ENCODE measurements around the gene CHSY1.

CHSY1 gene

DNA sequence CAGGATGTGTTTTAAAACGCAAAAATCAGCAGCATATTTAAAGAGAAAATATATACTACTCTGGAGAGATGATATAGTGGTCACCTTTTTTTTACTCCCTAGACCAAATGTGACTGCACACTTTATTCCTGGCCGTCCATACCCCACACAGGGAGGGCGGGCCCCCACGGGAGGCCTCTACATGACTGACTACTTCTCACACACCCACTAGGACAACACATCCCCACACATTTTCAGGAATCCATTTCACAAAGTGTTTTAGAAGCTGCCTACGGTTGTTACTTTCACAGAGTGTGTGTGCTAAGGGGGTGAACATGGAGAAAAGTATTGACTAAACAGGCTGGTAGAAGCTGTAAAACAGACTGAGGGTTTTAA is 67.9 kb downstream of the CHSY1 start:
- TF ChIP-seq, protein P1, sequence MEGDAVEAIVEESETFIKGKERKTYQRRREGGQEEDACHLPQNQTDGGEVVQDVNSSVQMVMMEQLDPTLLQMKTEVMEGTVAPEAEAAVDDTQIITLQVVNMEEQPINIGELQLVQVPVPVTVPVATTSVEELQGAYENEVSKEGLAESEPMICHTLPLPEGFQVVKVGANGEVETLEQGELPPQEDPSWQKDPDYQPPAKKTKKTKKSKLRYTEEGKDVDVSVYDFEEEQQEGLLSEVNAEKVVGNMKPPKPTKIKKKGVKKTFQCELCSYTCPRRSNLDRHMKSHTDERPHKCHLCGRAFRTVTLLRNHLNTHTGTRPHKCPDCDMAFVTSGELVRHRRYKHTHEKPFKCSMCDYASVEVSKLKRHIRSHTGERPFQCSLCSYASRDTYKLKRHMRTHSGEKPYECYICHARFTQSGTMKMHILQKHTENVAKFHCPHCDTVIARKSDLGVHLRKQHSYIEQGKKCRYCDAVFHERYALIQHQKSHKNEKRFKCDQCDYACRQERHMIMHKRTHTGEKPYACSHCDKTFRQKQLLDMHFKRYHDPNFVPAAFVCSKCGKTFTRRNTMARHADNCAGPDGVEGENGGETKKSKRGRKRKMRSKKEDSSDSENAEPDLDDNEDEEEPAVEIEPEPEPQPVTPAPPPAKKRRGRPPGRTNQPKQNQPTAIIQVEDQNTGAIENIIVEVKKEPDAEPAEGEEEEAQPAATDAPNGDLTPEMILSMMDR (IDR thresholded peaks at IDR 0.05; ENCODE audit: control insufficient read depth, extremely low read depth, insufficient read depth) = no peak
- no peak for DNase-seq (ENCODE audit: low read depth)
- H3K4me3 ChIP-seq (ENCODE audit: low read depth, low read length) = no peak overlapping the region

DNA sequence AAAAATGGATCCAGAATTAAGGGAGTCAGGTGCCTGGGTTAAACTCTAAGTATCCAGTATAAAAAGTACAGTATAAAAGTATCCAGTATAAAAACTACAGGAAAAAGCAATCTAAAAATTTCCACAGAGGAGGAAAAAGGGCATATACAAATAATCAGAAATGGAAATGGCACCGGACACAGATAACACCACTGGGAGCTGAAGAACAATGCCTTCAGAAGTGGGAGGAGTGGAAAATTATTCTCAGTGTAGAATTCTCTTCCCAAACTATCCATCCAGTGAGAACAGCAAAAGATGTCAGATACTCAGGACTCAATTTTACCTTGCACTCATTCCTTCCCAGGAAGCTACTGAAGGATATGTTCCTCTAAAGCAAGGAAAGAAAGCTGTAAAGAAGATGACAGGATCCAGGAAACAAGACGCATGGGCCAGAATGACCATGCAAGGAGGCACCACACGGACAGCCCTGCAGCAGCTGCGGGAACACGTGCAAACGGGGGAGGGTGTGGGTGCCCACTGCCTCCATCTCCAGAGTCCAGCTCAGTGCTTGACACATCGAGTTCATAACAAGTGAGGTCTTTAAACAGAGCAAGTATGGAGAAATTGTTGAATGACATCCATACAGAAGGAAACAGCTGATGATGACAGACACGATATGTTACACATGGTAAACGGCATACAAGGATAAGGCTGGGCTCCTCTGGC is 68.5 kb downstream of the CHSY1 start:
- H3K4me3 ChIP-seq (ENCODE audit: low read depth, low read length) = no peak overlapping the region
- TF ChIP-seq, protein P1 (IDR thresholded peaks at IDR 0.05; ENCODE audit: control insufficient read depth, extremely low read depth, insufficient read depth) = no peak
- no peak for DNase-seq (ENCODE audit: low read depth)

- TF ChIP-seq, protein P1 (IDR thresholded peaks at IDR 0.05; ENCODE audit: control insufficient read depth, extremely low read depth, insufficient read depth) = no peak
- DNase-seq (ENCODE audit: low read depth) = no peak
- no peak overlapping the region for H3K4me3 ChIP-seq (ENCODE audit: low read depth, low read length)
These were observed 69.6 kb downstream of the CHSY1 start for GRCh38 chr15:101182215-101182614.

DNA sequence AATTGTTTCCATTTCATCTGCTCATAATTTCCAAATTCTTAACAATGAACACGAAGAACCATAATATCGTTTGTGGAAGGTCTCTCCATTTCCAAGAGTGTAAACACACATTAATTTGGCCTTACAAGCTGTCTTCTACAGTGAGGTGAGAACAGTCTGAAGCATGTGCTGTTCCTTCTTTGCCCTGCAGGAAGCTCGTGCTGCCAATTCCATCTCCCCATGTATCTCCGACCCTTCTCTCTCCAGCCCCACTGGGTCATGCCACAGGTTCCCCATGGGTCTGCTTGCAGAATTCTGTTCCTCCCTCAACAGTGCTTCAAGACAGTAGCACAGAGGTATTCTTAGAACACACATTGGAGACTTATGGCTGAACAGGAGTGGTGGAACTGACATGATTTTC is 70.5 kb downstream of the CHSY1 start:
- no peak overlapping the region for H3K4me3 ChIP-seq (ENCODE audit: low read depth, low read length)
- no peak for DNase-seq (ENCODE audit: low read depth)
- TF ChIP-seq, protein P1 (IDR thresholded peaks at IDR 0.05; ENCODE audit: control insufficient read depth, extremely low read depth, insufficient read depth) = no peak

GRCh38 chr15:101180620-101181307 is 71.1 kb downstream of the CHSY1 start:
- no peak for DNase-seq (ENCODE audit: low read depth)
- no peak overlapping the region for H3K4me3 ChIP-seq (ENCODE audit: low read depth, low read length)
- TF ChIP-seq, protein P1 (IDR thresholded peaks at IDR 0.05; ENCODE audit: control insufficient read depth, extremely low read depth, insufficient read depth) = no peak

- DNase-seq (ENCODE audit: low read depth) = no peak
- H3K4me3 ChIP-seq (ENCODE audit: low read depth, low read length) = no peak overlapping the region
- TF ChIP-seq, protein P1 (IDR thresholded peaks at IDR 0.05; ENCODE audit: control insufficient read depth, extremely low read depth, insufficient read depth) = no peak
These were observed 72.3 kb downstream of the CHSY1 start for GRCh38 chr15:101179341-101180153.
